Neuronal stem cell (in vitro differentiated cells): ENCODE data around the gene MACROH2A2.
"Not testable (repeated sequence)": the region's sequence is repeated elsewhere in the genome, so short reads cannot be mapped to it uniquely, and the experiment has no call there.

Experiments
- DNase-seq: peaks from one replicate; pipeline ENCODE4 v3.0.0-alpha.2; 2013; ENCODE audit warnings: low spot score
- H2AFZ ChIP-seq: one replicate; pipeline ENCODE4 v1.6.1; 2013; ENCODE audit warnings: mild to moderate bottlenecking, low read length, inconsistent platforms
- H2AK5ac ChIP-seq: 2 replicates; pipeline ENCODE4 v1.6.1; 2013; ENCODE audit warnings: low read depth, mild to moderate bottlenecking, inconsistent platforms, low read length, moderate library complexity, mixed read lengths
- H2BK120ac ChIP-seq: 2 replicates; pipeline ENCODE4 v1.6.1; 2013; ENCODE audit warnings: low read depth, mild to moderate bottlenecking, inconsistent platforms, low read length, moderate library complexity, mixed read lengths
- H2BK12ac ChIP-seq: one replicate; pipeline ENCODE4 v1.6.1; 2013; ENCODE audit warnings: low read length, inconsistent platforms
- H2BK15ac ChIP-seq: 2 replicates; pipeline ENCODE4 v1.6.1; 2013; ENCODE audit warnings: mild to moderate bottlenecking, low read length, inconsistent platforms, mixed read lengths
- H2BK5ac ChIP-seq: one replicate; pipeline ENCODE4 v1.6.1; 2013; ENCODE audit warnings: inconsistent platforms, mild to moderate bottlenecking, low read length, moderate library complexity
- H3K14ac ChIP-seq: one replicate; pipeline ENCODE4 v1.6.1; 2013; ENCODE audit warnings: low read length, inconsistent platforms
- H3K18ac ChIP-seq: 2 replicates; pipeline ENCODE4 v1.6.1; 2013; ENCODE audit warnings: low read length, inconsistent platforms
- H3K23ac ChIP-seq: 2 replicates; pipeline ENCODE4 v1.6.1; 2013; ENCODE audit warnings: low read depth, mild to moderate bottlenecking, mixed read lengths, low read length, inconsistent platforms; ENCODE audit not compliant: poor library complexity
- H3K27ac ChIP-seq: replicated peaks from 3 replicates; pipeline ENCODE4 v1.5.1; 2013; ENCODE audit warnings: low read length, inconsistent platforms
- H3K27me3 ChIP-seq, 3 experiments: 2 replicates each; pipeline ENCODE4 v1.6.1; 2013; ENCODE audit warnings: low read length in 3 of 3, mild to moderate bottlenecking in 2 of 3, inconsistent platforms in 1 of 3, low read depth in 1 of 3, mixed read lengths in 1 of 3, moderate library complexity in 1 of 3; ENCODE audit not compliant: control insufficient read depth in 3 of 3, insufficient read depth in 3 of 3
- H3K36me3 ChIP-seq, 2 donors: replicated peaks in 1 of 2; 2 replicates each; pipeline ENCODE4 v1.6.1; 2013; ENCODE audit warnings: low read length in 2 of 2; ENCODE audit not compliant: control insufficient read depth in 2 of 2, insufficient read depth in 2 of 2
- H3K4ac ChIP-seq: 2 replicates; pipeline ENCODE4 v1.6.1; 2013; ENCODE audit warnings: inconsistent platforms, mild to moderate bottlenecking, low read length, moderate library complexity
- H3K4me1 ChIP-seq, 2 donors: 1 replicate in 1 of 2; 2 replicates in 1 of 2; pipeline ENCODE4 v1.6.1; 2013; ENCODE audit warnings: low read length in 2 of 2, low read depth in 1 of 2; ENCODE audit not compliant: control insufficient read depth in 2 of 2, insufficient read depth in 1 of 2
- H3K4me2 ChIP-seq: one replicate; pipeline ENCODE4 v1.6.1; 2013; ENCODE audit warnings: mild to moderate bottlenecking, low read length, inconsistent platforms; ENCODE audit not compliant: insufficient read depth, poor library complexity, severe bottlenecking
- H3K4me3 ChIP-seq, 2 donors: 2 replicates each; pipeline ENCODE4 v1.5.1; 2013; ENCODE audit warnings: low read length in 2 of 2, mild to moderate bottlenecking in 2 of 2, inconsistent platforms in 1 of 2, moderate library complexity in 1 of 2
- H3K79me1 ChIP-seq: one replicate; pipeline ENCODE4 v1.6.1; 2013; ENCODE audit warnings: low read depth, mild to moderate bottlenecking, inconsistent platforms, low read length, moderate library complexity
- H3K9ac ChIP-seq: one replicate; pipeline ENCODE4 v1.6.1; 2013; ENCODE audit warnings: mild to moderate bottlenecking, low read depth, low read length, inconsistent platforms; ENCODE audit not compliant: poor library complexity
- H3K9me3 ChIP-seq, 2 donors: replicated peaks in 1 of 2; 2 replicates each; pipeline versions ENCODE3 to v1.6.1; 2013; ENCODE audit warnings: low read length in 2 of 2, mild to moderate bottlenecking in 2 of 2, inconsistent platforms in 1 of 2, low read depth in 1 of 2, mixed read lengths in 1 of 2, moderate library complexity in 1 of 2; ENCODE audit not compliant: control insufficient read depth in 2 of 2, insufficient read depth in 1 of 2
- H4K8ac ChIP-seq: one replicate; pipeline ENCODE4 v1.6.1; 2013; ENCODE audit warnings: low read depth, mild to moderate bottlenecking, inconsistent platforms, low read length, moderate library complexity
- H4K91ac ChIP-seq: one replicate; pipeline ENCODE4 v1.6.1; 2013; ENCODE audit warnings: low read length, low read depth, mild to moderate bottlenecking, inconsistent platforms; ENCODE audit not compliant: poor library complexity
- WGBS, 2 donors: extraction: QIAGEN DNeasy Blood & Tissue Kit; methylation state at CpG; one replicate each; pipeline ENCODE4 v1.1.7; 2013; ENCODE audit warnings: missing lambda C conversion rate in 2 of 2, mixed read lengths in 1 of 2; ENCODE audit not compliant: insufficient read length in 2 of 2, insufficient replicate concordance in 1 of 2; ENCODE audit errors: extremely low coverage in 2 of 2; 5-methylcytosine and 5-hydroxymethylcytosine counted together

MACROH2A2 gene

DNA sequence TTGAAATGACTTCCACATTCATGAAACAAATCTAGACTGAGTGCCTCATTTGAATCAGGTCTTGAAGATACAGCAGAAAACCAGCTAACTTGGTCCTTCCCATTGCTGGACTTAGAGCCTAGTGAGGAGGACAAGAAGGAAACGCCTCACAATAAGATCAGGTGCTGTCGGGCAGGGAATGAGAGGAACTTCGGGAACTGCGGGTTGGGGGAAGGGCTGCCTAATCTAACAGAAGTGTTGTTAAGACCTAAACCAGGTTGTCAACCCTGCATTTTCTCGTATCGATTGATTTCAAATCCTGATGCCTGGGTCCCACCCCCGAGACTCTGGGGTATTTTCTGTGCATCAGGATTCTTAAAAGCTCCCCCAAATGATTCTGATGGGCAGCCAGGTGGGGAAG, 26.3 kb downstream of the MACROH2A2 start:
- H2BK15ac ChIP-seq = no peak overlapping the region
- H2AFZ ChIP-seq = no peak overlapping the region
- H3K27ac ChIP-seq = no peak overlapping the region
- no peak overlapping the region for H4K91ac ChIP-seq
- H3K14ac ChIP-seq = no peak overlapping the region
- no peaks in the 10 kb centered on the region for H3K9me3 ChIP-seq
- no peak overlapping the region for H3K9ac ChIP-seq
- H3K18ac ChIP-seq = no peak overlapping the region
- H3K23ac ChIP-seq = no peak overlapping the region
- DNase-seq = no peak
- no peak overlapping the region for H2BK12ac ChIP-seq
- H3K79me1 ChIP-seq = peaks cover 11% of the 10 kb centered on the region
- whole genome bisulfite sequencing, 2 donors = no CpG with 5 or more reads among the region's 7 CpGs
- no peak overlapping the region for H2AK5ac ChIP-seq
- H3K4me2 ChIP-seq = no peak overlapping the region
- no peak overlapping the region for H3K4me3 ChIP-seq
- no peak overlapping the region for H2BK5ac ChIP-seq
- H4K8ac ChIP-seq = no peak overlapping the region
- H3K4me1 ChIP-seq = no peaks in the 10 kb centered on the region
- peaks cover 40 to 91% of the 10 kb centered on the region in 2 donors for H3K36me3 ChIP-seq
- no peak overlapping the region for H2BK120ac ChIP-seq
- no peaks in the 10 kb centered on the region for H3K27me3 ChIP-seq
- H3K4ac ChIP-seq = no peak overlapping the region

DNA sequence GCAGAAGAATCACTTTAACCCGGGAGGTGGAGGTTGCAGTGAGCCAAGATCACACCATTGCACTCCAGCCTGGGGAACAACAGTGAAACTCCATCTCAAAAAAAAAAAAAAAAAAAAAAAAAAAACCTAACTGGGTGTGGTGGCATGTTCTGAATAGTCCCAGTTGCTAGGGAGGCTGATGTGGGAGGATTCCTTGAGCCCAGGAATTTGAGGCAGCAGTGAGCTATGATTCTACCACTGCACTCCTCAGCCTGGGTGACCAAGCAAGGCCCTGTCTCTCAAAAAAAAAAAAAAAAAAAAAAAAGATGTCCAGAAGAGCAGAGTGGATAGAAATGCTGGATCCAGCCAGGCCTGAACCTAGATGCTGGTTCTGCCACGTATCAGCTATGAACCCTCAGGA, 28.1 kb downstream of the MACROH2A2 start:
- H3K27me3 ChIP-seq, H4K91ac ChIP-seq, H2BK15ac ChIP-seq, H3K4ac ChIP-seq, H3K18ac ChIP-seq, H3K27ac ChIP-seq, H2BK12ac ChIP-seq, H2BK120ac ChIP-seq, H4K8ac ChIP-seq, H3K14ac ChIP-seq, H3K4me3 ChIP-seq, H2AFZ ChIP-seq, DNase-seq, H2BK5ac ChIP-seq, H3K4me2 ChIP-seq, H3K9ac ChIP-seq, H3K79me1 ChIP-seq, H3K4me1 ChIP-seq, H3K23ac ChIP-seq, H3K9me3 ChIP-seq, H2AK5ac ChIP-seq: not testable (repeated sequence)
- peaks cover 30 to 93% of the 10 kb centered on the region in 2 donors for H3K36me3 ChIP-seq
- WGBS, 2 donors = no CpG with 5 or more reads among the region's 2 CpGs

DNA sequence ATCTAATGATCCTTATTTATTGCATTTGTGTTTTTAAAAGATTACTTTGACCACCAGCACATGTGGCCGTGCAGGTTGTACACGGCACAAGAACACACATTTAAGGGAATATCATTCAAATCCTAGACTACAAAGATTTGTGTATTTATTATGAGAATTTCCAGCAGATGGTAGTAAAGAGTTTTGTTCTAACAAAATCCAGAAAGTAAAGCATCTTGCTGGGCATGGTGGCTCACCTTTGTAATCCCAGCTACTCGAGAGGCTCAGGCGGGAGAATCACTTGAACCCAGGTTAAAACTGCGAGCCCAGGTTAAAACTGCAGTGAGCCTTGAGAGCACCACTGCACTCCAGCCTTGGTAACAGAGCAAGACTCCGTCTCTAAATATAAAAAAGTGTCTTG, 31.5 kb downstream of the MACROH2A2 start:
- no CpG with 5 or more reads among the region's 6 CpGs for WGBS, 2 donors
- H3K36me3 ChIP-seq = peaks cover 25 to 93% of the 10 kb centered on the region in 2 donors
- H3K23ac ChIP-seq = no peak overlapping the region
- H4K91ac ChIP-seq = no peak overlapping the region
- no peak overlapping the region for H4K8ac ChIP-seq
- no peak overlapping the region for H3K9ac ChIP-seq
- H2BK15ac ChIP-seq = no peak overlapping the region
- H2BK12ac ChIP-seq = no peak overlapping the region
- no peak for DNase-seq
- H3K79me1 ChIP-seq = peaks cover 5% of the 10 kb centered on the region
- H2AFZ ChIP-seq = no peak overlapping the region
- H2AK5ac ChIP-seq = no peak overlapping the region
- no peak overlapping the region for H3K4me3 ChIP-seq
- no peaks in the 10 kb centered on the region for H3K4me1 ChIP-seq
- no peaks in the 10 kb centered on the region for H3K9me3 ChIP-seq
- no peak overlapping the region for H2BK5ac ChIP-seq
- H3K27ac ChIP-seq = no peak overlapping the region
- H3K27me3 ChIP-seq = no peaks in the 10 kb centered on the region
- H3K4me2 ChIP-seq = no peak overlapping the region
- no peak overlapping the region for H3K4ac ChIP-seq
- no peak overlapping the region for H3K18ac ChIP-seq
- no peak overlapping the region for H2BK120ac ChIP-seq
- no peak overlapping the region for H3K14ac ChIP-seq

DNA sequence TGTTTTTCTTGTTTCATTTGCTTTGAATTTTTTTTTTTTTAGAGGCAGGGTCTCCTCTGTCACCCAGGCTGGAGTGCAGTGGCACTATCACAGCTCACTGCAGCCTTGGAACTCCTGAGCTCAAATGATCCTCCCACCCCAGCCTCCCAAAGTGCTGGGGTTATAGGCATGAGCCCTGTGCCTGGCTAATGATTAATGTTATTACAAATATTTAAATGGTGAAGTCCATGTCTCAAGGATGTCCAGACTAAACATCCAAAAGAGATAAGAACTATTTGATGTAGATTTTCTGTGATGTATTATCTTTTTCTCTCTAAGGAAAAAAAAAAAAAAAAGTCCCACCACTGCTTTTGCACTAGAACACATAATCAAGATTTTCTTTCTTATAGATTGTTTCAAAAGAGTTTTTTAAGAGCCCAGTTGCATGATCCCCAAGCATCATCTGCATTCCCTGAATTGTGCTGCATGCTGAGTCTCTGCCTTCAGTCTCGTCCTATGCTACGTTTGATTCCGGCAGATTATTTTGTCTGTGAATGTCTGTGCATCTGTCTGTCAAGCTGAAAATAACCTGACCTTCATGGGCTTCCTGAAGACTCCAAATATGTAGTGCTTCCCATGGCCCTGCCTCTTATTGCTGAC, 33.4 kb downstream of the MACROH2A2 start:
- Histone ChIP-seq H3K4me2 (no peak overlapping the region), H3K9me3 (no peaks in the 10 kb centered on the region), H3K4me1 (no peaks in the 10 kb centered on the region), H3K14ac (no peak overlapping the region), H3K4me3 (no peak overlapping the region), H3K27ac (no peak overlapping the region), H2BK120ac (no peak overlapping the region), H2BK15ac (no peak overlapping the region), H2AFZ (no peak overlapping the region), H2BK5ac (no peak overlapping the region), H3K79me1 (no peaks in the 10 kb centered on the region), H3K36me3 (peaks cover 28 to 95% of the 10 kb centered on the region in 2 donors), H2AK5ac (no peak overlapping the region), H3K27me3 (no peaks in the 10 kb centered on the region), H3K4ac (no peak overlapping the region), H3K18ac (no peak overlapping the region), H3K23ac (no peak overlapping the region), H3K9ac (no peak overlapping the region), H4K91ac (no peak overlapping the region), H4K8ac (no peak overlapping the region), H2BK12ac (no peak overlapping the region)
- no peak for DNase-seq
- WGBS, 2 donors = no CpG with 5 or more reads among the region's 3 CpGs
